Measurements from ENCODE around the gene MKX.

The MKX gene

DNA sequence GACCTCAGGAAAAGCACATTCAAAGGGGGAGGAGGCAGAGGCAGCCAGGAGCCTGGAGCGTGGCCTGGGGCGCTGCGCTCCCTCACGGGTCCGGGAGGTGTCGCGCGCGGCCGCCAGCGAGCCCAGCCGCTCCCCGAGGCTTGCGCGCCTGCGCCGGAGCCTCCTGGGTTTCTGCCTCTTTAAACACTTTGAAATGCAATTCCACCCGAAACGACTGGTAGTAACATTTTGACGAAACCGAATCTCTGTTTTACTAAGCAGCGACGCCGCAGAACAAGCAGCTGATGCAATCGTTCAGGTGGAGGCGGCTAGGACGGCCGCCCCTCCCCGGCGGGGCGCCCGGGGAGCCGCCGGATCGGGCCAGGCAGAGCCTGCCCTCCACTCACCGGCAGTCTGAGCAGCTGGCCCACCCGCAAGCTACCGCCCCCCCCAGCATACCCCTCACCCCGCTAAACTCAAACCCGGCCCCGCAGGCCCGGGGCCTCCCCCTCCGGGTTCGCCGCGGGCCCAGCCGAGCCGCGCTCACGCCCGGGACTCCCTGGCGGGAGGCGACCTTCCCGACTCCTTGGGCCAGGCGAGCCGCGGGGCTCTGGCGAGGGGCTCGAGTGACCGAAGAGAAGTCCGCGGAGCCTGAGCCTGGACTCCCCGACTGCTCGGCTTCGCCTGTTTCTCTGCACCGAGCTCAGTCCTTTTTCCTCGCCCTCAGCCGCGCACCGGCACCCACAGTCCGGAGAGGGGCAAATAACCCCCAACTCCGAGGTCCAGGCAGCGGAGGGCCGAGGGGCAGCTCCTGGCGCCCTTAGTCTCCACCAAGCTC lies 3.2 kb downstream of the MKX start:
- DNase-seq (ENCODE audit: low read depth in 2 of 2) = peak; percentile 75 to 76

GRCh38 chr10:27741173-27742091 lies 4.2 kb downstream of the MKX start:
- DNase-seq (ENCODE audit: low read depth in 2 of 2) = no peak

GRCh38 chr10:27736396-27736795 lies 9.2 kb downstream of the MKX start:
- no peak for DNase-seq (ENCODE audit: low read depth in 2 of 2)

DNA sequence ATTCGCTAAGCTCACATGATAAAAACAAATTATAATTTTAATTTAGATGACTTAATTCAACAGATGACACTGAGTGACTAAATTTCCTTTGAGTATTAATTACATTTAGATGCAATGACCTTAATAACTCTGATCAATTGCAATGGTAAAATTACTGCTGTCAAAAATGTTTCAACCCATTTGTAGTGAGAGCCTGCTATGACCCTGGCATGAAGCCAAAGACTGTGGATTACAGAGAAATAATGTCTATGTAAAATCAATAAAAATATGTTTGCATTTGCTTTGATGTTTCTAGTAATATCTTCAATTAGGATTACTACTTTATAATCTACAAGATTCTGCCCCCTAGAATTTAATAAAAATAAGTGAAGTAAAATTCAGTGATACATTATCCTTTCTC lies 15.6 kb downstream of the MKX start:
- no peak for DNase-seq (ENCODE audit: low read depth in 2 of 2)

DNA sequence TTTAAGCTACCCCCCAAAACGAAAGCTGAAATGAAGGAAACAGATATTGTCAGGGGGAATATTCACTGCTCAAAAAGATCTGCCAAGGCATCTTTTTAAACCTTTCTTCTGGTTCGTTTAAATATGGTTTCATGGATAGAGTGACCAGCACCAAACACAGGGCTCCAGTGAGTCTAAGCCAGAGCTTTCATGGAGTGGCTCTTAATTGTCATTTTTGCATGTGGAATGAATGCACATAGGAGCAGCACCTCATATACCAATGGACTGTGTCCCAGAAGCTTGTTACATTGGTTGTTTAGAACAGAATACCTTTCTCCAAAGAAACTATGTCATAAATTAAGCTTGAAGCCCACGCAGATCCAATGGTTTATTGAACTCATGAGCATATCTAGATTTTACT lies 17.3 kb downstream of the MKX start:
- DNase-seq (ENCODE audit: low read depth in 2 of 2) = no peak

DNA sequence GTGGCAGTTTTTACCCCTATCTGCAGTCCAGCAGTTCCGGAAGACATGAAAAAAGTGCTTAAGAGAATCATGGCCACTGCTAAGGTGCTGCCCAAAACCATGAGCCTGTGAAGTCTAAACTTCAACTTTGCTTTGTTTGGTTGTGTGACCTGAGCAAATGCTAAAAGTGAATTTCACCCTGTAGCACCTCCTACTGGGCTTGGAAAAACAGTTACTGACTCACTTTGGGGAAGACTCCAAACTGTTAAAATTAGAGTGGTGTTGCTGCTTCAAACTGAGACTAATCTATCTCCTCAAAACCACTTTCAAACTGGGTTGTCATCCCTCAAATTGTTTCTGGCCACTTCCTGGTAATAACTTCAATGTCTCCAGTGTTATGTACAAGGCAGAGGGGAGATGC lies 21.3 kb downstream of the MKX start:
- DNase-seq (ENCODE audit: low read depth in 2 of 2) = no peak

- no peak for DNase-seq (ENCODE audit: low read depth in 2 of 2)
These were observed 22.2 kb downstream of the MKX start for GRCh38 chr10:27723436-27723835.

- no peak for DNase-seq (ENCODE audit: low read depth in 2 of 2)
These were observed 25.1 kb downstream of the MKX start for GRCh38 chr10:27720529-27720928.

DNA sequence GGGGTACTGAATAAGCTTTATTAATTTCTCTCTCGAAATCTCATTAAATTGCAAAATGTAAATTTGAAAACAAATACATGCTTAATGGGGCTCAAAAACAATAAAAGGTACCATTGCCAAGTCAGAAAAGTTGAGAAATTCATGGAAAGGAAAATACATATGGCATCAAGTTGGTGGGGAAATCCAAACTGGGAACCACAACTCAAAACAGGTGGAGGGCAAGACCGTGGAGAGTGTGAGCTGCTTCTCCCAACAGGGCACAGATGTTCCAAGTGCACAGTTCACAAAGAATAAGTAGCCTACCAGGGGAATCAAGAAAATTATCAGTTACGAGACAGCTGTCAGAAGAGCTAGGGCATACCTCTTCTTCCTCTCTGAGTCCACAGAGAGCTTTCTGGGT lies 26.6 kb downstream of the MKX start:
- no peak for DNase-seq (ENCODE audit: low read depth in 2 of 2)

GRCh38 chr10:27717861-27718260 lies 27.8 kb downstream of the MKX start:
- no peak for DNase-seq (ENCODE audit: low read depth in 2 of 2)

DNA sequence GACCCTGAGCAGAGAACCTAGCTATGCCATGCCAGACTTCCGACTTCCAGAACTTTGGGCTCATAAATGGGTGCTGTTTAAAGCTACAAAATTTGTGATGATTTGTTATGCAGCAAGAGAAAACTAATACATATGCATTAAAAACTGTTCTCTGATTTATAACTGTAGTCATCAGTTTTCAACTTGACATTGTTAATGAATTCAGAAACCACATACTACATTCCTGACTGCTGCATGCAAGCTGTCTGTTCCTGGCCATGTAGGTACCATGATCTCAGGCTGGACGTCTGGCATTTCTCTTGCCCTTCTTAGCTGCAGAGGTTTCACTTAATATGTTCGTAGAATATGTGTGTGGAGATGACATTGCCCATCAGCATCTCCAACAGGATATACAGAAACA lies 28.4 kb downstream of the MKX start:
- no peak for DNase-seq (ENCODE audit: low read depth in 2 of 2)

GRCh38 chr10:27716521-27716920 lies 29.1 kb downstream of the MKX start:
- no peak for DNase-seq (ENCODE audit: low read depth in 2 of 2)

GRCh38 chr10:27715505-27715904 lies 30.1 kb downstream of the MKX start:
- DNase-seq (ENCODE audit: low read depth in 2 of 2) = no peak

- DNase-seq (ENCODE audit: low read depth in 2 of 2) = no peak
These were observed 31.3 kb downstream of the MKX start for GRCh38 chr10:27714349-27714748.

DNA sequence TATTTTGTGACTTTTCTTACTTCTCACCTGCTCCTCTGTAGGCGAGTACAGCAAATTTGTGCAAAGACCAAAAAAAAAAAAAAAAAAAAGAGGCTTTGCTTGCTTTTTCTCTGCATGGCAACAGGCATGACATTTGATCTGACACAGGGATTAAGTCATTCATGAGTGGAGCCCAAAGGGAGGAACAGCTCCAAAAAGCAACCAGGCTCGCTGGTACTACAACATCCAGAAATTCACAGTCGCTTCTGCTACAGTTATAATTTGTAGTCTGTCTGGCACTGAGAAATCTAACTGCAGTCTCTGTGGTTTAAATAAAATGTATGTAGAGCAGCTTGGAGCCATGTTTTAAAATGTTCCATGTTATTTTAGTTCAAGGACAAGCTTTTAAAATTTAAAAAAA lies 31.7 kb downstream of the MKX start:
- DNase-seq (ENCODE audit: low read depth in 2 of 2) = no peak

DNA sequence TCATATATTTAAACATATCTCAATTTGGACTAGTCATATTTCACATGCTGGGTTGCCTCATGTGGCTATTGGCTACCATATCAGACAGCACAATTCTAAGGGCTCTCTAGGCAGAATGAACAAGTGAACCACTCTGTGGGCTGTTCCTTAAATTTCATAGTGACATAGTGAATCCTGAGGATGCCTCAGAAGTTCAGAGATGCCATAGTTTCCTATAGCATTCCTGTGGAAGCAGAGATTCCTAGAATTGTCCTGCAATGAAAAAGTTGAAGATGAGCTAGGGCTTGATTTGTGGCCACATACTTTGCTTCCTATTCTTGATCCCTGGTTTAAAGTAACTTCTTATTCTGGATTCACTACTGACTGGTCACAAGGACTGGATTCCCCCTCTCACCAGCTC lies 35.6 kb downstream of the MKX start:
- DNase-seq (ENCODE audit: low read depth in 2 of 2) = no peak

DNA sequence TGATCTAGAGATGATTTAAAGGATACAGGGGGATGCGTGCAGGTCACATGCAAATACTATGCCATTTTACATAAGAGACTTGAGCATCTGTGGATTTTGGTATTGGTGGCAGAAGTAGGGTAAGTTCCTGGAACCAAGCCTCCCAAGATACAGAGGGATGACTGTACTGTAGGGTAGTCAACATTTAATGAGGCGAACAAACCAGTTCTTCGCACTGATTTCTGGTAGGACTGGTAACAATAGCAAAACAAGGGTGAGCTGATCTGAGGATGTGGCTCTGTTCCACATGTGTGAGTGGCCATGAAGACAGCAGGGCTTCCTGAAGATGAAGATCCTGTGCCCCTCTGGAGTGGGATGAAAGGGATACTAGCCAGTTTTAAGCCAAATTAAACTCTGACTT lies 36.3 kb downstream of the MKX start:
- no peak for DNase-seq (ENCODE audit: low read depth in 2 of 2)

DNA sequence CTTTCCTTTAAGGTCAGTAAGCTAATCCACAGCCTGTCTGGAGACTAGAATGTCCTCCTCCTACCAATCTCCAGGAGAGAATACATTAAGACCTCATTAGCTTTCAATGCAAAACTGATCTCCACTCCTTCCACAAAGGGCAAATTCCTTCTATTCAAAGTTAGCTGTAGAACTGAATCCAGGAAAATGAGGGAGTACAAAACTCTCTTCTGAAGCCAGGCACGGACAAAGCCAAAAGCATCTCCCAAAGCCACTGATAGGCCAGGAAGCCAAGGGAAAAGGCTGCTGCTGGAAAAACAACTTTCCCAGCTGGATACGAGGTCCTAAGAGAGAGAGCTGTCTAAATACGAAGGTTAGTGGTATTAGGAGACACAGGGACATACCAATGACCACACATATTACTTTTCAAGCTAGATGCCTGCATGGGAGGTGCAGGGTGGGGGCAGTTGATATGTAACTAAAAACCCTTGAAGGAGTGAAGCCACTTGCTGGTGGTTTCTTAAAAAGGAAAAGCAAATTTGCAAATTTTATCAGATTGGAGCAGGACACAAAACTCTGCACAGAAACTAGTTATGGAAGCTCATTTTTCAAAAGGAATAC lies 43.6 kb downstream of the MKX start:
- no peak for DNase-seq (ENCODE audit: low read depth in 2 of 2)

DNA sequence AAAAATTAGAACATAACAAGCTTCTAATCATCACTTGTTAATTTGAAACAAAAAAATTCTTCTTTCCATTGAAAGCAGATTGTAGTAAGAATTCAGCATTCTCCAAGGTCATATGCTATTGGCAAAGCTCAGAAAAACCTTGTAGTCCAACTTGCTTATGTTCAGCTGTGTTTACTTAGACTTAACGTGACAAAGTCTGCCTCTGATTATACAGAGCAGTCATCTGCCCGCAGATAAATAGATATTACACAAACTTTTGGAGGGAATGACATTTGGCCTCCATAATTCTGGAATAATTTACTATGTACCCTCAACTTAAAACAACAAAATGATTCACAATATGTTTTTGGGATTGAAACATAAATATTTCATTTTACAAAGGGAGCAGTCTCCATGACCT lies 45.8 kb downstream of the MKX start:
- no peak for DNase-seq (ENCODE audit: low read depth in 2 of 2)

- DNase-seq (ENCODE audit: low read depth in 2 of 2) = no peak
These were observed 46.7 kb downstream of the MKX start for GRCh38 chr10:27698961-27699360.

DNA sequence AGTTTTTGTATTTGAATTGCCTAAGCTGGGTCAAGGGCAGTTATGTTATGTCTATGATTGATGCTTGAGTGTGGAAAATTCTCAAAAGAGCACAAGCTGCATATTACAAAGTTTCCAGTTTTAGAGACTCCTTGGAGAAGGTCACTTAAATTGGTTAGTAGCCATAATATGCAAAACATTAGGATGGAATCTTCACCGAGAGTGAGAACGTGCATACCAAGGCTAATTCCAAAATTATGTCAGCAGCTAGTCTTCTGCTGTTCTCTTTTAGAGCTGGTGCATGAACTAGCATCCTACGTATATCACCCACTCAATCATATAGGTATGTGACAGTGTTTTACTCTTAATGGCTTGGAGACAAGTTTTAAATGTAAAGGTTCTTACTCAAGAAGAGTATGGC lies 49.2 kb downstream of the MKX start:
- no peak for DNase-seq (ENCODE audit: low read depth in 2 of 2)

DNA sequence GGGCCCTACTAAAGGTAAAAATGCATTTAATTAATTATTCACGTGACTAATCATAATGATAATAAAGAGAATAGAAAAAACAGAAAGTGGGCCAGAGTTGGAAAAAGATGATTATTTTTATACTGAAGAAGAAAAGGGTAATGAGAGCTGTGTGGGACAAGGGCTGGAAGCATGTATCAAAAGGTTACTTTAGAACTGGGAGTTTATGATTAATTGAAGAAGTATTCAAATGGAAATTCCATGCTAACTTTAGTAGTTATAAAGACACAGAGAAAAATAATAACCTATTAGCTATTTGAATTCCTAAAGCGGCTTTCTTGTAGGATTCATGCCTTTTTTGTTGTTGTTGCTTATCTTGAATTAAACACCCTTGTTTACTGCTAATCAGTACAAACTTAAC lies 49.9 kb downstream of the MKX start:
- DNase-seq (ENCODE audit: low read depth in 2 of 2) = no peak

DNA sequence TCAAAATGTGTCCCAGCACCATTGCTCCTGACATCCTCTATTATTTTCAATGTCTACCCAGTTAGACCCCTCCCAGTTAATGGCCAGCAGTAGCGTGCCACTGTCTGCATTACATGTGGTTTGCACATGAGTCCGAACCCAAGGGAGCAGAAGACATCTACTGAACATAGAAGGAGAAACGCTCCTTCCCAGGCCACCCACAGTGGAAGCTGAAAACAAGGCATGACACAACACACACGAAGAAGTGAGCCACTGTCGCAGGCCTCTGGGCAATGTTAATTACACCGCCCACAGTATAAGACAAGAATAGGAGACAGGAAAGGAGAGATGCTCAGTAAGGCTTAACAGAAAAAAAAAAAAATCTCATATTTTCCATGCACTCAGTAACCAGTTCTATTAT lies 50.5 kb downstream of the MKX start:
- no peak for DNase-seq (ENCODE audit: low read depth in 2 of 2)
